Raji (cell line): ENCODE data around the gene JMJD4.

ENCODE experiments used
- POLR2A ChIP-seq: IDR thresholded peaks from 2 replicates; pipeline ENCODE4 v1.6.1; 2011; ENCODE audit warnings: low read depth, low read length, control low read depth; ENCODE audit not compliant: insufficient read depth

Gene JMJD4

GRCh38 chr1:227746676-227747075 is 11.6 kb upstream of the JMJD4 start:
- TF ChIP-seq POLR2A: no peak

- no peak for TF ChIP-seq POLR2A
Observed at GRCh38 chr1:227745568-227746265, 10.6 kb upstream of the JMJD4 start.

GRCh38 chr1:227744668-227745067 is 9.6 kb upstream of the JMJD4 start:
- TF ChIP-seq POLR2A: no peak

DNA sequence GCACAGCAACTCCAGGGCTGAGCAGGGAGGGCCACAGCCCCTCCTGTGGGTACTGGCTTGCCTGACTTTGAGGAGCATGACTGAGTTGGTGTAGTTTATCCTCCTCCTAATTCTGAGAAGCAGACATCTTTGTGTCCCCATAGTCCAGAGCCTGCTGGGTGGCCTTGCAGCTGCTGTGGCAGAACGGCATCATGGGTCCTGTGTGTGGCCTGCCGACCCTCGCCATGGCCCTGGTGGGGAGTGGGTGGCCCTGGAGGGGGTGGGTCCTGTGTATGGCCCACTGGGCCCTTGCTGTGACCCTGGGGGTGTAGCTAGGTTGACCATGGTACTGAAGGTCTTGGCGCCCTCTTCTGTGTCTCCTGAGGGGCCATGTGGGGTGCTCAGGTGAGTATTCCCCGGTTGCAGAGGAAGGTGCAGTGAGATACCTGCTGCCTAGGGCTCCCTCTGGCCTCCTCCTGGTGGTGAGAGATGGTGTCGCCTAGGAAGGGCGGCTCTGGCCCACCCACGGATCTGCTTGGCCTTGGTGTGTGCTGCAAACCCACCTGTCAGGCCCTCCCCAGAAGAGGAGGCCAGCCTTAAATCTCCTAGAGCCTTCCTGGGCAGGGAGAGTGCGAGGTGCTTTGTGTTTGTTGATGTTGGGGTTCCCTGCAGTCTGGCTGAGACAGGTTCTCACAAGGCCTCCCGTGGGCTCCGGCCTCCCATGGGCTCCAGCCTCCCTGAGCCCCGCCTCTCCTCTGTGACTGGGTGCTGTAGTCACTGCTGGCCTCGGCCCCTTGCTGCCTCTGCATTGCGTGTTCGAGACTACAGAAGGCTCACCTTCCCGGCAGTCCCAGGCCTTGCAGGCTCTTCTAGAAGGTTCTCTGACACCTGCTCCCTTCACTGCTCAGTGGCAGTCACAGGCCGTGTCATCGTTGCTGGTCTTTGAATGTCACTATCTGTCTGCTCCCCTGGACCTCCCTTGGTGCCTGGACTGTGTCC is 7.9 kb upstream of the JMJD4 start:
- no peak for TF ChIP-seq POLR2A

- TF ChIP-seq POLR2A: no peak
Observed at GRCh38 chr1:227741166-227741870, 6.2 kb upstream of the JMJD4 start.

- TF ChIP-seq POLR2A: no peak
Observed at GRCh38 chr1:227740401-227740960, 5.4 kb upstream of the JMJD4 start.

DNA sequence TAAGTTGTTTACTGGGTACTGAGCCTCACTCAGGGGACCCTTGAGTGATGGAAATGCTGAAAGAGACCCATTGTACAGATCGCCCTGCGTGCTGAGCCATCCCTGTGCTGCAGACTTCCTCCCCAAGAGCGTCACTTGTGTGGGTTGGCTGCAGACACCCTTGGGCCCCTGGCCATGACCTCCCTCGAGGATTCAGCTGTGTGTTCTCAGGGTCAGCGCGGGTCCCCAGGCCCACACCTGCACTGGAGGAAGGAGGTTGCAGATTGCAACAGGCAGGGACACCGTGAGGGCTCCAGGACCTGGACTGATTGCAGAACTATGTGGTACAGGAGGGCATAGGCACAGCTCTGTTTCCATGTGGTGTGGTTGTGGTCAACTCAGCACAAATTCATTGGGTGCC is 4.5 kb upstream of the JMJD4 start:
- TF ChIP-seq POLR2A: no peak

GRCh38 chr1:227738820-227739219 is 3.7 kb upstream of the JMJD4 start:
- TF ChIP-seq POLR2A: no peak

GRCh38 chr1:227736814-227737432 is 1.8 kb upstream of the JMJD4 start:
- TF ChIP-seq POLR2A: no peak

DNA sequence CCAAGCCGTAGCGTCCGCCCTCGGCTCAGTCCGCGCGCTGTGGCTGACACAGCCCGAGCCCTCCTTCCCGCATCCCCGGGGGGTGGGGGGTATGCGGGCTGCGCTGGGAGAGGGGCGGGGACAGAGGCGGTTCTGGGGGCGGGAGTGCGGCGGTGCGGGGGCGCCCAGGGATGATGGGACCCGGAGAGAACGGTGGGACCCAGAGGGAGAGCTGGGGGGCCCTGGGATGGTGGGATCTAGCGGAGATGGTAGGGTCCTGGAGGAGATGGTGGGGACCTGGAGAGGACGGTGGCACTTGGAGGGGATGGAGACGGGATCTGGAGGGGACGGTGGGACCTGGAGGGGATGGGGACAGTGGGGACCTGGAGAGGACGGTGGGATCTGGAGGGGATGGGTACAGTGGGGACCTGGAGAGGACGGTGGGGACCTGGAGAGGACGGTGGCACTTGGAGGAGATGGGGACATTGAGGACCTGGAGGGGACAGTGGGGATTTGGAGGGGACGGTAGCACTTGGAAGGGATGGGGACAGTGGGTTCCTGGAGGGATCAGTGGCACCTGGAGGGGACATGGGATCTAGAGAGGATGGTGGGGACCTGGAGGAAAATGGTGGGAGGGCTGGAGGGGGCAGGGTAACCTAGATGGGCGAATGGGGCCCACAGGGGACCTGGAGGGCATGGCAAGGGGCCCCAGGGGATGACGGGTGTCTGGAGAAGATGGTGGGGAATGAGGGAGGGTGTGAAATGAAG is 610 bp upstream of the JMJD4 start:
- no peak for TF ChIP-seq POLR2A

GRCh38 chr1:227734546-227734855 is 601 bp downstream of the JMJD4 start:
- TF ChIP-seq POLR2A: no peak

DNA sequence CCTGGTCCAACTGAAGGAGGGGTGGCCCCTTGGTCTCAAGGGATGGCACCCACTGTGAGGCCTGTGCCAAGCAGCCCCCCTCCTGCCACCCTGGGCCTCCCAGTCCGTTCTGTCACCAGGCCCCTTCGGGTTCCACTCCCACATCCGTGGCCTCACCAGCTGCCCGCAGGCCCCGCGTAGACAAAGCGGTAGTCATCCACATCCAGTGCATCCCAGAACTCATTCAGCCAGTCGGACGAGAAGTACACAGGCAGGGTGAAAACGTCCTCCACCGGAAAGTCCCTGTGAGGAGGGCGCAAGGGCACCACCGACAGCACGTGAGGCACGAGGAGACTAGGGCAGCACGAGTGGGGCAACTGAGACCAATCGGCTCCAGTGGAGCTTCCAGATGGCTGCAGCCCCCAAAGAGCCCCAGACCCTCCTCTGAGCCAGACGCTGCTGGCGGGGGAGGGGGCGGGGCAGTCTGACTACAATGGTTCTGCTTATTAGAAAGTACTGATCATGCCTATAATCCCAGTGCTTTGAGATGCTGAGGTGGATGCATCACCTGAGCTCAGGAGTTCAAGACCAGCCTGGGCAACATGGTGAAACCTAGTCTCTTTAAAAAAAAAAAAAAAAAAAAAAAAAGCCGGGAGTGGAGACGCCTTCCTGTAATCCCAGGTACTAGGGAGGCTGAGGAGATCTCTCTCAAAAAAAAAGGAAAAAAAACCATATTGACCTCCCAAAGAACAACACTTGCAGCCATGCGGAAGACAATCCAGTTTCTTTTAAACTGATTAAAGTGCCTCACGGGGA is 1.2 kb downstream of the JMJD4 start:
- TF ChIP-seq POLR2A: no peak

DNA sequence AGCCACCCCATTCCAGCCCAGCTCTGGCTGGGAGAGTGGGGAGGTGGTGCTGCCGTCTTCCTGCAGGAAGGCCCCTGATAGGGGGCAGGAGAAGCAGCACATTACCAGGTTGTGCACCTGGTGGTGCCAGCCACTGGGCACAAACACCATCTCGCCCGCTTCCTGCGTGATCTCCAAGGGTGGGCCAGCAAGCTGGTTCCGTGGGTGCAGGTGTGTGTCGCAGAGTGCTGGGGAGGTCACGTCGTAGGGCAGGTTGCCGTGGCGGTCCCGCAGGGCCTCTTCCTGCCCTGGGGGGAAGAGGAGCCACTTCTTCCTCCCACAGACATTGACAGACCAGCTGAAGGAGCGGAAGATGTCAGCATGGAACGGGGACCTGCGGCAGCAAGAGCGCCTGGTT is 1.8 kb downstream of the JMJD4 start:
- TF ChIP-seq POLR2A: no peak
